CD14-positive monocyte (primary cell): Measurements from ENCODE around the gene CHMP2A. TPM values are rescaled to one million over a fixed set of nuclear protein-coding genes. Genes with fewer than 3 reads are reported as not detected.

Source experiments
- DNase-seq, 3 donors: peaks; one replicate each; pipeline ENCODE4 v3.0.0-alpha.2; 2011 to 2022
- H2AFZ ChIP-seq: 2 replicates; pipeline ENCODE4 v1.6.0; 2012; ENCODE audit warnings: mild to moderate bottlenecking, low read depth, low read length, inconsistent platforms; ENCODE audit not compliant: insufficient read depth, poor library complexity, severe bottlenecking
- H3K27ac ChIP-seq, 2 donors: 1 replicate in 1 of 2; 2 replicates in 1 of 2; pipeline ENCODE4 v1.5.1; 2012 to 2013; ENCODE audit warnings: low read length in 2 of 2, control low read depth in 1 of 2, inconsistent platforms in 1 of 2, low read depth in 1 of 2, mild to moderate bottlenecking in 1 of 2
- H3K27me3 ChIP-seq, 2 donors: one replicate each; pipeline versions ENCODE4 v1.6.0 to v1.6.1; 2011 to 2013; ENCODE audit warnings: low read length in 2 of 2; ENCODE audit not compliant: control insufficient read depth in 2 of 2, insufficient read depth in 2 of 2
- H3K36me3 ChIP-seq, 2 donors: replicated peaks in 1 of 2; 1 replicate in 1 of 2; 2 replicates in 1 of 2; pipeline versions ENCODE4 v1.5.1 to v1.6.1; 2012 to 2013; ENCODE audit warnings: low read length in 2 of 2, control low read depth in 1 of 2, inconsistent platforms in 1 of 2, mild to moderate bottlenecking in 1 of 2; ENCODE audit not compliant: insufficient read depth in 2 of 2, control insufficient read depth in 1 of 2
- H3K4me1 ChIP-seq, 2 donors: 1 replicate in 1 of 2; 2 replicates in 1 of 2; pipeline versions ENCODE4 v1.5.1 to v1.6.1; 2012 to 2013; ENCODE audit warnings: low read length in 2 of 2, control low read depth in 1 of 2, inconsistent platforms in 1 of 2, mild to moderate bottlenecking in 1 of 2, moderate library complexity in 1 of 2; ENCODE audit not compliant: insufficient read depth in 2 of 2, control insufficient read depth in 1 of 2
- H3K4me2 ChIP-seq: replicated peaks from 2 replicates; pipeline ENCODE3; 2012; ENCODE audit warnings: low read length, moderate library complexity, mild to moderate bottlenecking; ENCODE audit not compliant: poor library complexity, severe bottlenecking; ENCODE audit errors: extremely low read depth
- H3K4me3 ChIP-seq, 3 experiments: fragments of 200-600 bp in 1 of 3; sonication (generic) in 1 of 3; replicated peaks in 1 of 3; 1 replicate in 2 of 3; 2 replicates in 1 of 3; pipeline ENCODE4 v1.5.1; 2011 to 2013; ENCODE audit warnings: low read length in 3 of 3, mild to moderate bottlenecking in 3 of 3, control low read depth in 2 of 3, low read depth in 2 of 3, inconsistent platforms in 1 of 3, moderate library complexity in 1 of 3
- H3K79me2 ChIP-seq: 2 replicates; pipeline ENCODE4 v1.6.0; 2012; ENCODE audit warnings: mild to moderate bottlenecking, control low read depth, inconsistent platforms, low read length, moderate library complexity; ENCODE audit not compliant: insufficient read depth
- H3K9ac ChIP-seq: 2 replicates; pipeline ENCODE4 v1.6.0; 2017; ENCODE audit warnings: low read length, mild to moderate bottlenecking; ENCODE audit not compliant: insufficient read depth, poor library complexity, severe bottlenecking
- H3K9me3 ChIP-seq, 2 donors: replicated peaks in 1 of 2; 1 replicate in 1 of 2; 2 replicates in 1 of 2; pipeline versions ENCODE4 v1.5.1 to v1.6.1; 2012 to 2013; ENCODE audit warnings: low read length in 2 of 2, control low read depth in 1 of 2; ENCODE audit not compliant: control insufficient read depth in 1 of 2, insufficient read depth in 1 of 2
- H4K20me1 ChIP-seq: 2 replicates; pipeline ENCODE4 v1.6.0; 2012; ENCODE audit warnings: mild to moderate bottlenecking, low read length, control low read depth, moderate library complexity; ENCODE audit not compliant: insufficient read depth
- H3K27ac Mint-ChIP-seq, 7 donors: one replicate each; pipeline ENCODE4 v1.8.0; 2020; ENCODE audit warnings: mild to moderate bottlenecking in 7 of 7, mixed read lengths in 7 of 7, moderate library complexity in 6 of 7, inconsistent platforms in 2 of 7
- H3K27me3 Mint-ChIP-seq, 3 donors: one replicate each; pipeline ENCODE4 v1.8.0; 2021 to 2022; ENCODE audit warnings: low read depth in 3 of 3, mild to moderate bottlenecking in 3 of 3, mixed read lengths in 3 of 3, moderate library complexity in 3 of 3, inconsistent platforms in 1 of 3
- H3K36me3 Mint-ChIP-seq, 2 donors: one replicate each; pipeline ENCODE4 v1.8.0; 2020; ENCODE audit warnings: mixed read lengths in 2 of 2, inconsistent platforms in 1 of 2, mild to moderate bottlenecking in 1 of 2
- H3K4me1 Mint-ChIP-seq: one replicate; pipeline ENCODE4 v1.8.0; 2020; ENCODE audit warnings: mild to moderate bottlenecking, mixed read lengths
- H3K4me3 Mint-ChIP-seq, 2 donors: one replicate each; pipeline ENCODE4 v1.8.0; 2020; ENCODE audit warnings: mild to moderate bottlenecking in 2 of 2, mixed read lengths in 2 of 2, moderate library complexity in 1 of 2
- H3K9me3 Mint-ChIP-seq, 7 donors: one replicate each; pipeline ENCODE4 v1.8.0; 2020 to 2022; ENCODE audit warnings: mixed read lengths in 7 of 7, mild to moderate bottlenecking in 6 of 7, moderate library complexity in 6 of 7, inconsistent platforms in 2 of 7
- WGBS: methylation state at CpG from one replicate; pipeline ENCODE4 v1.1.5; 2013; ENCODE audit warnings: missing lambda C conversion rate; ENCODE audit not compliant: insufficient coverage; 5-methylcytosine and 5-hydroxymethylcytosine counted together
- intact Hi-C, 2 donors: fragments of 100-400 bp; cut with micrococcal nuclease; formaldehyde crosslinking; loops; one replicate each; pipeline versions ENCODE4 v1.15.0 to v1.15.1; 2023
- polyA plus RNA-seq, 3 donors: library from polyadenylated mRNA; depleted of rRNA in 1 of 3; unstranded in 2 of 3; stranded (reverse) in 1 of 3; fragments of 300-500 nt in 2 of 3; fragments of >200 nt in 1 of 3; fragmentation: Illumina TruSeq in 2 of 3; gene quantifications; 1 replicate in 2 of 3; 2 replicates in 1 of 3; pipeline ENCODE4 v1.2.3, GENCODE V29; 2012 to 2021
- TF ChIP-seq, protein P1 (sequence below): fragments of 200-600 bp; IDR thresholded peaks from one replicate; pipeline ENCODE4 v1.8.0; 2022; ENCODE audit warnings: antibody characterized with exemption, mild to moderate bottlenecking

CHMP2A gene
- polyA plus RNA-seq, 3 donors: 228 to 323 (median 290) TPM

GRCh38 chr19:58515259-58515658, 39.6 kb downstream of the CHMP2A start:
- intact Hi-C loops: no loop called here
- Histone ChIP-seq H3K9me3 (no peaks in the 10 kb centered on the region), H3K4me2 (no peak overlapping the region), H2AFZ (no peak overlapping the region), H3K9ac (no peak overlapping the region), H3K79me2 (peaks cover 44% of the 10 kb centered on the region), H4K20me1 (peaks cover 40% of the 10 kb centered on the region), H3K27ac (no peak overlapping the region), H3K4me1 (peaks cover 28 to 38% of the 10 kb centered on the region in 2 donors), H3K36me3 (peaks cover 17 to 20% of the 10 kb centered on the region in 2 donors), H3K27me3 (no peaks in the 10 kb centered on the region), H3K4me3 (no peak overlapping the region)
- Mint-ChIP-seq H3K9me3 (no peaks in the 10 kb centered on the region), H3K4me3 (no peak overlapping the region), H3K4me1 (peaks cover 37% of the 10 kb centered on the region), H3K27me3 (peaks cover 0 to 2% (median 0%) of the 10 kb centered on the region in 3 donors), H3K27ac (peak overlapping the region in 3 of 7 donors; percentile 1 to 62 (median 4)), H3K36me3 (peaks cover 19 to 30% of the 10 kb centered on the region in 2 donors)
- no peak for DNase-seq
- WGBS: 83% methylated on average over 1 of the region's 2 CpGs
- TF ChIP-seq, protein P1, sequence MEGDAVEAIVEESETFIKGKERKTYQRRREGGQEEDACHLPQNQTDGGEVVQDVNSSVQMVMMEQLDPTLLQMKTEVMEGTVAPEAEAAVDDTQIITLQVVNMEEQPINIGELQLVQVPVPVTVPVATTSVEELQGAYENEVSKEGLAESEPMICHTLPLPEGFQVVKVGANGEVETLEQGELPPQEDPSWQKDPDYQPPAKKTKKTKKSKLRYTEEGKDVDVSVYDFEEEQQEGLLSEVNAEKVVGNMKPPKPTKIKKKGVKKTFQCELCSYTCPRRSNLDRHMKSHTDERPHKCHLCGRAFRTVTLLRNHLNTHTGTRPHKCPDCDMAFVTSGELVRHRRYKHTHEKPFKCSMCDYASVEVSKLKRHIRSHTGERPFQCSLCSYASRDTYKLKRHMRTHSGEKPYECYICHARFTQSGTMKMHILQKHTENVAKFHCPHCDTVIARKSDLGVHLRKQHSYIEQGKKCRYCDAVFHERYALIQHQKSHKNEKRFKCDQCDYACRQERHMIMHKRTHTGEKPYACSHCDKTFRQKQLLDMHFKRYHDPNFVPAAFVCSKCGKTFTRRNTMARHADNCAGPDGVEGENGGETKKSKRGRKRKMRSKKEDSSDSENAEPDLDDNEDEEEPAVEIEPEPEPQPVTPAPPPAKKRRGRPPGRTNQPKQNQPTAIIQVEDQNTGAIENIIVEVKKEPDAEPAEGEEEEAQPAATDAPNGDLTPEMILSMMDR: no peak

- peak overlapping the region in 1 of 2 donors; percentile 41 for H3K27ac ChIP-seq
- WGBS: 66% methylated on average over 2 of the region's 3 CpGs
- H3K36me3 Mint-ChIP-seq: peaks cover 19 to 30% of the 10 kb centered on the region in 2 donors
Measured at GRCh38 chr19:58514564-58515022, 40.3 kb downstream of the CHMP2A start.

More at GRCh38 chr19:58514564-58515022, 40.3 kb downstream of the CHMP2A start:
- intact Hi-C loops: no loop called here
- Histone ChIP-seq H4K20me1 (peaks cover 40% of the 10 kb centered on the region), H3K4me3 (peak overlapping the region in 1 of 3 experiments; percentile 56), H3K79me2 (peaks cover 44% of the 10 kb centered on the region), H3K9me3 (no peaks in the 10 kb centered on the region), H3K4me1 (peaks cover 23 to 33% of the 10 kb centered on the region in 2 donors), H3K36me3 (peaks cover 17 to 20% of the 10 kb centered on the region in 2 donors), H3K4me2 (peak overlapping the region; percentile 60), H3K9ac (no peak overlapping the region), H2AFZ (no peak overlapping the region), H3K27me3 (no peaks in the 10 kb centered on the region)
- Mint-ChIP-seq H3K27me3 (peaks cover 0 to 2% (median 0%) of the 10 kb centered on the region in 3 donors), H3K4me3 (peak overlapping the region; percentile 71 to 80), H3K4me1 (peaks cover 32% of the 10 kb centered on the region), H3K27ac (peak overlapping the region in 4 of 7 donors; percentile 15 to 70 (median 62)), H3K9me3 (peaks cover 0 to 4% (median 0%) of the 10 kb centered on the region in 7 donors)
- no peak for DNase-seq
- TF ChIP-seq, protein P1: no peak
